ENCODE results near the gene H2BK1. TPM values are rescaled to one million over a fixed set of nuclear protein-coding genes. Genes with fewer than 3 reads are reported as not detected.

Gene H2BK1
- total RNA-seq, 4 donors from 2014 or later, result not detected

DNA sequence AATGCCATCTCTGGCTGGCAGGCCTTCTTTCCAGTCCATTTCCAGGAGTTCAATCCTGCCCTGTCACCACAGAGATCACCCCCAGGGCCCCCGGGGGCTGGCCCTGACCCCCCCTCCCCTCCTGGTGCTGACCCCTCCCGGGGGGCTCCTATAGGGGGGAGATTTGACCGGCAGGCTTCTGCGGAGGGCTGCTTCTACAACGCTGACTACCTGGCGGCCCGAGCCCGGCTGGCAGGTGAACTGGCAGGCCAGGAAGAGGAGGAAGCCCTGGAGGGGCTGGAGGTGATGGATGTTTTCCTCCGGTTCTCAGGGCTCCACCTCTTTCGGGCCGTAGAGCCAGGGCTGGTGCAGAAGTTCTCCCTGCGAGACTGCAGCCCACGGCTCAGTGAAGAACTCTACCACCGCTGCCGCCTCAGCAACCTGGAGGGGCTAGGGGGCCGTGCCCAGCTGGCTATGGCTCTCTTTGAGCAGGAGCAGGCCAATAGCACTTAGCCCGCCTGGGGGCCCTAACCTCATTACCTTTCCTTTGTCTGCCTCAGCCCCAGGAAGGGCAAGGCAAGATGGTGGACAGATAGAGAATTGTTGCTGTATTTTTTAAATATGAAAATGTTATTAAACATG lies 28.0 kb upstream of the H2BK1 start:
- DNase-seq (ENCODE audit: low spot score in 2 of 2), result no peak
- WGBS, result 64% methylated on average over 10 of the region's 17 CpGs

GRCh38 chr7:151237244-151238189 lies 27.2 kb upstream of the H2BK1 start:
- Histone ChIP-seq H3K27ac (no peak overlapping the region), H3K36me3 (peaks cover 51% of the 10 kb centered on the region), H3K9me3 (no peaks in the 10 kb centered on the region), H3K4me3 (no peak overlapping the region), H3K27me3 (no peaks in the 10 kb centered on the region), H3K4me1 (peaks cover 25% of the 10 kb centered on the region)
- TF ChIP-seq POLR2A (IDR thresholded peaks at IDR 0.05), result no peak
- TF ChIP-seq CTCF (IDR thresholded peaks at IDR 0.05), result no peak
- no peak for TF ChIP-seq EP300 (IDR thresholded peaks at IDR 0.05)
- no peak for TF ChIP-seq POLR2AphosphoS5 (IDR thresholded peaks at IDR 0.05)
- WGBS, result 72% methylated on average over 11 of the region's 44 CpGs
- no peak for DNase-seq (ENCODE audit: low spot score in 2 of 2)

More for the DNA sequence above, 28.0 kb upstream of the H2BK1 start:
- Histone ChIP-seq H3K4me1 (peaks cover 20% of the 10 kb centered on the region), H3K9me3 (no peaks in the 10 kb centered on the region), H3K27me3 (no peaks in the 10 kb centered on the region), H3K4me3 (no peak overlapping the region), H3K36me3 (peaks cover 53% of the 10 kb centered on the region), H3K27ac (no peak overlapping the region)
- TF ChIP-seq POLR2AphosphoS5 (IDR thresholded peaks at IDR 0.05), result no peak
- TF ChIP-seq CTCF (IDR thresholded peaks at IDR 0.05), result no peak
- no peak for TF ChIP-seq EP300 (IDR thresholded peaks at IDR 0.05)
- no peak for TF ChIP-seq POLR2A (IDR thresholded peaks at IDR 0.05)

GRCh38 chr7:151236406-151236805 lies 26.1 kb upstream of the H2BK1 start:
- WGBS, result 88% methylated on average over 13 of the region's 13 CpGs
- Histone ChIP-seq H3K9me3 (no peaks in the 10 kb centered on the region), H3K27ac (no peak overlapping the region), H3K4me1 (peaks cover 33% of the 10 kb centered on the region), H3K4me3 (no peak overlapping the region), H3K36me3 (peaks cover 44% of the 10 kb centered on the region), H3K27me3 (no peaks in the 10 kb centered on the region)
- no peak for TF ChIP-seq CTCF (IDR thresholded peaks at IDR 0.05)
- TF ChIP-seq POLR2AphosphoS5 (IDR thresholded peaks at IDR 0.05), result no peak
- no peak for TF ChIP-seq POLR2A (IDR thresholded peaks at IDR 0.05)
- no peak for TF ChIP-seq EP300 (IDR thresholded peaks at IDR 0.05)
- no peak for DNase-seq (ENCODE audit: low spot score in 2 of 2)

GRCh38 chr7:151235091-151235787 lies 25.0 kb upstream of the H2BK1 start:
- no peaks in the 10 kb centered on the region for H3K9me3 ChIP-seq
- TF ChIP-seq POLR2AphosphoS5 (IDR thresholded peaks at IDR 0.05), result no peak
- TF ChIP-seq POLR2A (IDR thresholded peaks at IDR 0.05), result no peak
- TF ChIP-seq CTCF (IDR thresholded peaks at IDR 0.05), result no peak
- no peak for TF ChIP-seq EP300 (IDR thresholded peaks at IDR 0.05)
- no peak for DNase-seq (ENCODE audit: low spot score in 2 of 2)
- WGBS, result 85% methylated on average over 19 of the region's 28 CpGs
- H3K27me3 ChIP-seq, result no peaks in the 10 kb centered on the region
- H3K27ac ChIP-seq, result no peak overlapping the region
- H3K4me3 ChIP-seq, result no peak overlapping the region
- H3K4me1 ChIP-seq, result peaks cover 34% of the 10 kb centered on the region
- peaks cover 43% of the 10 kb centered on the region for H3K36me3 ChIP-seq
